H9 (cell line): ENCODE data around the gene CPXM1. TPM values are rescaled to one million over a fixed set of nuclear protein-coding genes. Genes with fewer than 3 reads are reported as not detected.
A peak's percentile ranks its signal among the peaks of the same experiment; 100 is the strongest.

Source experiments
- DNase-seq: peaks from one replicate; pipeline ENCODE4 v3.0.0-alpha.2; 2017
- H2AFZ ChIP-seq: one replicate; pipeline ENCODE4 v1.6.1; 2013; ENCODE audit warnings: mild to moderate bottlenecking, low read length, control low read depth, moderate library complexity
- H2AK5ac ChIP-seq: 2 replicates; pipeline ENCODE4 v1.6.1; 2013; ENCODE audit warnings: low read length, control low read depth, mixed read lengths; ENCODE audit not compliant: insufficient read length
- H2BK120ac ChIP-seq: one replicate; pipeline ENCODE4 v1.6.1; 2013; ENCODE audit warnings: low read depth, mild to moderate bottlenecking, low read length, control low read depth, inconsistent platforms; ENCODE audit not compliant: poor library complexity, severe bottlenecking
- H2BK12ac ChIP-seq: 2 replicates; pipeline ENCODE4 v1.6.1; 2013; ENCODE audit warnings: low read length, control low read depth, mixed read lengths, low read depth; ENCODE audit not compliant: insufficient read length
- H2BK15ac ChIP-seq: 2 replicates; pipeline ENCODE4 v1.6.1; 2013; ENCODE audit warnings: low read depth, low read length, control low read depth
- H2BK20ac ChIP-seq: one replicate; pipeline ENCODE4 v1.6.1; 2013; ENCODE audit warnings: low read depth, mild to moderate bottlenecking, low read length, control low read depth, inconsistent platforms; ENCODE audit not compliant: poor library complexity, severe bottlenecking
- H2BK5ac ChIP-seq: 2 replicates; pipeline ENCODE4 v1.6.1; 2013; ENCODE audit warnings: low read length, control low read depth, mixed read lengths; ENCODE audit not compliant: insufficient read length
- H3K14ac ChIP-seq: 2 replicates; pipeline ENCODE4 v1.6.1; 2013; ENCODE audit warnings: low read length, control low read depth; ENCODE audit not compliant: insufficient read depth
- H3K18ac ChIP-seq: 2 replicates; pipeline ENCODE4 v1.6.1; 2013; ENCODE audit warnings: low read depth, mild to moderate bottlenecking, mixed read lengths, low read length, control low read depth; ENCODE audit not compliant: insufficient read length
- H3K23ac ChIP-seq: 2 replicates; pipeline ENCODE4 v1.6.1; 2013; ENCODE audit warnings: low read length, control low read depth, mixed read lengths, low read depth; ENCODE audit not compliant: insufficient read length
- H3K23me2 ChIP-seq: 2 replicates; pipeline ENCODE4 v1.6.1; 2013; ENCODE audit warnings: low read depth, mild to moderate bottlenecking, mixed read lengths, low read length, control low read depth; ENCODE audit not compliant: insufficient read length, poor library complexity, severe bottlenecking
- H3K27ac ChIP-seq: 2 replicates; pipeline ENCODE4 v1.5.1; 2013; ENCODE audit warnings: low read length, control low read depth, mixed read lengths, low read depth; ENCODE audit not compliant: insufficient read length
- H3K27me3 ChIP-seq: 2 replicates; pipeline ENCODE4 v1.6.1; 2013; ENCODE audit warnings: low read length, control low read depth, inconsistent platforms; ENCODE audit not compliant: insufficient read depth
- H3K4ac ChIP-seq: 2 replicates; pipeline ENCODE4 v1.6.1; 2013; ENCODE audit warnings: low read depth, mild to moderate bottlenecking, control low read depth, inconsistent platforms, low read length, moderate library complexity
- H3K4me1 ChIP-seq: 2 replicates; pipeline ENCODE4 v1.6.1; 2013; ENCODE audit warnings: low read length, control low read depth, inconsistent platforms; ENCODE audit not compliant: insufficient read depth
- H3K4me2 ChIP-seq: 2 replicates; pipeline ENCODE4 v1.6.1; 2013; ENCODE audit warnings: low read length, control low read depth, mixed read lengths; ENCODE audit not compliant: insufficient read length, insufficient read depth
- H3K56ac ChIP-seq: 2 replicates; pipeline ENCODE4 v1.6.1; 2013; ENCODE audit warnings: low read depth, mild to moderate bottlenecking, mixed read lengths, low read length, control low read depth; ENCODE audit not compliant: insufficient read length
- H3K79me1 ChIP-seq: 2 replicates; pipeline ENCODE4 v1.6.1; 2013; ENCODE audit warnings: low read depth, mild to moderate bottlenecking, moderate library complexity, low read length, control low read depth, inconsistent platforms; ENCODE audit not compliant: insufficient read depth, poor library complexity, severe bottlenecking
- H3K79me2 ChIP-seq: 2 replicates; pipeline ENCODE4 v1.6.1; 2013; ENCODE audit warnings: low read length, control low read depth, inconsistent platforms; ENCODE audit not compliant: insufficient read depth
- H3K9ac ChIP-seq: 2 replicates; pipeline ENCODE4 v1.6.1; 2013; ENCODE audit warnings: low read length, control low read depth, mixed read lengths; ENCODE audit not compliant: insufficient read length; ENCODE audit errors: extremely low read depth
- H3K9me3 ChIP-seq: one replicate; pipeline ENCODE4 v1.6.1; 2013; ENCODE audit warnings: low read depth, low read length, inconsistent platforms; ENCODE audit not compliant: control insufficient read depth
- H3T11ph ChIP-seq: one replicate; pipeline ENCODE4 v1.6.1; 2013; ENCODE audit warnings: mild to moderate bottlenecking, low read length, control low read depth, inconsistent platforms
- H4K20me1 ChIP-seq: one replicate; pipeline ENCODE4 v1.6.1; 2013; ENCODE audit not compliant: control insufficient read depth, insufficient read length, insufficient read depth
- H4K5ac ChIP-seq: 2 replicates; pipeline ENCODE4 v1.6.1; 2013; ENCODE audit warnings: low read depth, mild to moderate bottlenecking, mixed read lengths, low read length, control low read depth; ENCODE audit not compliant: insufficient read length
- H4K8ac ChIP-seq: replicated peaks from 2 replicates; pipeline ENCODE4 v1.6.1; 2013; ENCODE audit warnings: low read length, control low read depth, mixed read lengths, low read depth; ENCODE audit not compliant: insufficient read length
- H4K91ac ChIP-seq: 2 replicates; pipeline ENCODE4 v1.6.1; 2013; ENCODE audit warnings: low read depth, mild to moderate bottlenecking, moderate library complexity, mixed read lengths, low read length, control low read depth; ENCODE audit not compliant: insufficient read length
- H3K27ac Mint-ChIP-seq, 3 experiments: 2 replicates in 2 of 3; 3 replicates in 1 of 3; pipeline ENCODE4 v1.8.0; 2020 to 2021; ENCODE audit warnings: mixed read lengths in 3 of 3, mild to moderate bottlenecking in 1 of 3, moderate library complexity in 1 of 3
- H3K27me3 Mint-ChIP-seq: 2 replicates; pipeline ENCODE4 v1.8.0; 2021; ENCODE audit warnings: low read depth, mild to moderate bottlenecking, moderate library complexity, mixed read lengths
- H3K36me3 Mint-ChIP-seq, 3 experiments: 2 replicates in 2 of 3; 3 replicates in 1 of 3; pipeline ENCODE4 v1.8.0; 2020 to 2021; ENCODE audit warnings: low read depth in 3 of 3, mixed read lengths in 3 of 3; ENCODE audit not compliant: insufficient read depth in 1 of 3
- H3K4me1 Mint-ChIP-seq, 2 experiments: 2 replicates each; pipeline ENCODE4 v1.8.0; 2020; ENCODE audit warnings: mixed read lengths in 2 of 2
- H3K4me3 Mint-ChIP-seq, 2 experiments: 2 replicates in 1 of 2; 3 replicates in 1 of 2; pipeline ENCODE4 v1.8.0; 2020 to 2021; ENCODE audit warnings: mild to moderate bottlenecking in 2 of 2, mixed read lengths in 2 of 2, moderate library complexity in 1 of 2
- H3K9me3 Mint-ChIP-seq, 2 experiments: 2 replicates in 1 of 2; 3 replicates in 1 of 2; pipeline ENCODE4 v1.8.0; 2020; ENCODE audit warnings: mild to moderate bottlenecking in 2 of 2, mixed read lengths in 2 of 2, moderate library complexity in 1 of 2
- CTCF ChIP-seq: fragments of 200-600 bp; sonication (generic); conservative IDR thresholded peaks from 3 replicates; pipeline ENCODE4 v1.8.0; 2021; ENCODE audit warnings: antibody characterized with exemption, mild to moderate bottlenecking
- WGBS: extraction: QIAGEN DNeasy Blood & Tissue Kit; methylation state at CpG from one replicate; pipeline ENCODE4 v1.1.7; 2013; ENCODE audit warnings: missing lambda C conversion rate, low lambda C conversion rate, mixed read lengths; ENCODE audit not compliant: insufficient read length; ENCODE audit errors: extremely low coverage; 5-methylcytosine and 5-hydroxymethylcytosine counted together
- total RNA-seq: library from RNA; stranded (reverse); gene quantifications from 2 replicates; pipeline ENCODE4 v1.2.1, GENCODE V29; 2021

Gene CPXM1
- total RNA-seq, 1 experiment from 2014 or later = 69.0 TPM

- H3K27me3 Mint-ChIP-seq = peaks cover 78% of the 10 kb centered on the region
- Histone ChIP-seq H4K20me1 (no peaks in the 10 kb centered on the region), H2BK120ac (no peak overlapping the region), H3K9me3 (no peaks in the 10 kb centered on the region), H3K9ac (no peak overlapping the region), H3K23ac (no peak overlapping the region), H3K4ac (no peak overlapping the region), H3K27me3 (peaks cover 42% of the 10 kb centered on the region), H3K14ac (no peak overlapping the region), H3K4me2 (peak overlapping the region; percentile 63), H4K5ac (no peak overlapping the region), H3K79me1 (no peaks in the 10 kb centered on the region), H3K4me1 (peaks cover 7% of the 10 kb centered on the region; the same call in 1 of the 2 replicates), H3K23me2 (peaks cover 7% of the 10 kb centered on the region), H2BK20ac (no peak overlapping the region), H2AK5ac (no peak overlapping the region), H2AFZ (no peak overlapping the region), H2BK5ac (no peak overlapping the region), H3K56ac (no peak overlapping the region), H3T11ph (no peak overlapping the region), H3K18ac (no peak overlapping the region), H4K91ac (no peak overlapping the region), H3K27ac (no peak overlapping the region), H2BK12ac (no peak overlapping the region), H2BK15ac (no peak overlapping the region), H3K79me2 (no peaks in the 10 kb centered on the region), H4K8ac (no peak overlapping the region)
- TF ChIP-seq CTCF = no peak
- H3K4me3 Mint-ChIP-seq = peak overlapping the region in 1 of 2 experiments; percentile 28; a peak in 1 of 5 replicates
- H3K9me3 Mint-ChIP-seq = peaks cover 3 to 5% of the 10 kb centered on the region in 2 experiments; a peak in 3 of 5 replicates
- H3K36me3 Mint-ChIP-seq = peaks cover 0 to under 1% (median under 1%) of the 10 kb centered on the region in 3 experiments; a peak in 1 of 7 replicates
- no CpG with 5 or more reads among the region's 49 CpGs for WGBS
- DNase-seq = peak; percentile 47
- H3K4me1 Mint-ChIP-seq = peaks cover 22 to 32% of the 10 kb centered on the region in 2 experiments
- H3K27ac Mint-ChIP-seq = no peak overlapping the region
These were observed 4.6 kb upstream of the CPXM1 start for GRCh38 chr20:2804852-2805688.
